Measurements from ENCODE around the gene GET3. TPM values are rescaled to one million over a fixed set of nuclear protein-coding genes. Genes with fewer than 3 reads are reported as not detected.

The GET3 gene
- total RNA-seq, 1 donor from 2014 or later, result 49.3 TPM

GRCh38 chr19:12698138-12698537, 39.2 kb upstream of the GET3 start:
- peak overlapping the region; percentile 66 for H3K4me3 Mint-ChIP-seq (ENCODE audit: unreplicated experiment)
- no peaks in the 10 kb centered on the region for H3K36me3 Mint-ChIP-seq (ENCODE audit: unreplicated experiment)
- no peak overlapping the region for H3K27ac Mint-ChIP-seq (ENCODE audit: unreplicated experiment)

GRCh38 chr19:12701596-12702282, 35.6 kb upstream of the GET3 start:
- peak overlapping the region; percentile 59 for H3K27ac Mint-ChIP-seq (ENCODE audit: unreplicated experiment)
- TF ChIP-seq CTCF (IDR thresholded peaks at IDR 0.05; ENCODE audit: partially characterized antibody, unreplicated experiment), result no peak

More at GRCh38 chr19:12698138-12698537, 39.2 kb upstream of the GET3 start:
- no peak for DNase-seq
- Mint-ChIP-seq H3K9me3 (ENCODE audit: unreplicated experiment) (peaks cover 10% of the 10 kb centered on the region), H3K27me3 (ENCODE audit: unreplicated experiment) (peaks cover 2% of the 10 kb centered on the region), H3K4me1 (ENCODE audit: low read depth, unreplicated experiment) (peaks cover 3% of the 10 kb centered on the region)
- no peak for TF ChIP-seq CTCF (IDR thresholded peaks at IDR 0.05; ENCODE audit: partially characterized antibody, unreplicated experiment)

GRCh38 chr19:12703046-12703445, 34.3 kb upstream of the GET3 start:
- peak overlapping the region; percentile 93 for H3K27ac Mint-ChIP-seq (ENCODE audit: unreplicated experiment)
- H3K4me1 Mint-ChIP-seq (ENCODE audit: low read depth, unreplicated experiment), result peaks cover 4% of the 10 kb centered on the region
- no peak for TF ChIP-seq CTCF (IDR thresholded peaks at IDR 0.05; ENCODE audit: partially characterized antibody, unreplicated experiment)
- H3K9me3 Mint-ChIP-seq (ENCODE audit: unreplicated experiment), result peaks cover 10% of the 10 kb centered on the region
- H3K4me3 Mint-ChIP-seq (ENCODE audit: unreplicated experiment), result peak overlapping the region; percentile 68
- H3K36me3 Mint-ChIP-seq (ENCODE audit: unreplicated experiment), result no peaks in the 10 kb centered on the region
- peak; percentile 78 for DNase-seq
- H3K27me3 Mint-ChIP-seq (ENCODE audit: unreplicated experiment), result no peaks in the 10 kb centered on the region

More at GRCh38 chr19:12701596-12702282, 35.6 kb upstream of the GET3 start:
- DNase-seq, result no peak
- no peak overlapping the region for H3K4me3 Mint-ChIP-seq (ENCODE audit: unreplicated experiment)
- no peaks in the 10 kb centered on the region for H3K27me3 Mint-ChIP-seq (ENCODE audit: unreplicated experiment)
- H3K36me3 Mint-ChIP-seq (ENCODE audit: unreplicated experiment), result no peaks in the 10 kb centered on the region
- H3K9me3 Mint-ChIP-seq (ENCODE audit: unreplicated experiment), result peaks cover 11% of the 10 kb centered on the region
- peaks cover 4% of the 10 kb centered on the region for H3K4me1 Mint-ChIP-seq (ENCODE audit: low read depth, unreplicated experiment)

GRCh38 chr19:12705169-12705568, 32.1 kb upstream of the GET3 start:
- Mint-ChIP-seq H3K9me3 (ENCODE audit: unreplicated experiment) (peaks cover 8% of the 10 kb centered on the region), H3K27ac (ENCODE audit: unreplicated experiment) (no peak overlapping the region), H3K4me3 (ENCODE audit: unreplicated experiment) (no peak overlapping the region)

More at GRCh38 chr19:12705169-12705568, 32.1 kb upstream of the GET3 start:
- DNase-seq, result no peak
- no peak for TF ChIP-seq CTCF (IDR thresholded peaks at IDR 0.05; ENCODE audit: partially characterized antibody, unreplicated experiment)
- H3K36me3 Mint-ChIP-seq (ENCODE audit: unreplicated experiment), result no peaks in the 10 kb centered on the region
- peaks cover 4% of the 10 kb centered on the region for H3K4me1 Mint-ChIP-seq (ENCODE audit: low read depth, unreplicated experiment)
- H3K27me3 Mint-ChIP-seq (ENCODE audit: unreplicated experiment), result no peaks in the 10 kb centered on the region
